ENCODE results near the gene REC114. TPM values are rescaled to one million over a fixed set of nuclear protein-coding genes. Genes with fewer than 3 reads are reported as not detected.

REC114 gene
- total and polyA plus RNA-seq, 10 of the 15 experiments (the other 5 are each of a cell fraction or from before 2014, with no cell fraction given): not detected

GRCh38 chr15:73596174-73596573, 153.2 kb downstream of the REC114 start (continued):
- no peak for TF ChIP-seq CBFB (IDR thresholded peaks at IDR 0.05; ENCODE audit: low read depth)
- TF ChIP-seq SRF (IDR thresholded peaks at IDR 0.05; ENCODE audit: low read depth in 2 of 2, low read length in 2 of 2): no peak
- no peak for TF ChIP-seq ZNF24 (IDR thresholded peaks at IDR 0.05)

- ChIA-PET CTCF (interaction anchor here (1.2 to 6.0 kb wide), 2 partner anchors 36 to 39 kb away, joined by 3 to 30 read pairs; partner anchors contain the start of gene NPTN), SMC1A (ENCODE audit: uncharacterized antibody, unreplicated experiment) (interaction anchor here (0.7 to 6.9 kb wide), 4 partner anchors 11 to 863 kb away, joined by 3 to 40 read pairs (median 8); no protein-coding TSS in a partner anchor), RAD21 (ENCODE audit: unreplicated experiment) (interaction anchor here (1.2 kb wide), 1 partner anchor 39 kb away, joined by 4 read pairs; no protein-coding TSS in a partner anchor), POLR2A (interaction anchor here (0.6 kb wide), 1 partner anchor 17 kb away, joined by 3 read pairs; no protein-coding TSS in a partner anchor)
- no peak overlapping the region for H3K9ac ChIP-seq (ENCODE audit: control insufficient read depth, insufficient read depth, low read length)
- H3K4me3 ChIP-seq: no peak overlapping the region
- FAIRE-seq (no peak), DNase-seq (ENCODE audit: low read depth, low spot score) (no peak), ATAC-seq (no peak)
- BruUV-seq (replicated peaks): no TSS peak
- peaks cover 1 to 9% of the 10 kb centered on the region in 2 experiments for H3K36me3 ChIP-seq (ENCODE audit: control insufficient read depth in 2 of 2, insufficient read depth in 2 of 2, low read length in 1 of 2)
- H4K20me1 ChIP-seq (ENCODE audit: control insufficient read depth, insufficient read depth): no peaks in the 10 kb centered on the region; the same call in 1 of the 2 replicates
- H3K9me3 ChIP-seq (replicated peaks; ENCODE audit: control insufficient read depth, insufficient read depth, low read length): no peaks in the 10 kb centered on the region
- peaks cover 16% of the 10 kb centered on the region for H3K4me1 ChIP-seq (ENCODE audit: control insufficient read depth, insufficient read depth, low read length)
- H3K4me2 ChIP-seq (ENCODE audit: control insufficient read depth, insufficient read depth): no peak overlapping the region
- H3K27ac ChIP-seq (ENCODE audit: control insufficient read depth, insufficient read depth): no peak overlapping the region
- no peak overlapping the region for H2AFZ ChIP-seq (ENCODE audit: control insufficient read depth, low read depth, low read length)
- in situ Hi-C loops (cut with MboI): no loop called here
- intact Hi-C loops (cut with micrococcal nuclease; ENCODE audit: unreplicated experiment): no loop called here
- peaks cover 40% of the 10 kb centered on the region for H3K79me2 ChIP-seq (ENCODE audit: control insufficient read depth, insufficient read depth, low read length)
- no peaks in the 10 kb centered on the region for H3K27me3 ChIP-seq (replicated peaks in 1 of 2; ENCODE audit: control insufficient read depth in 2 of 2, insufficient read depth in 2 of 2, low read length in 1 of 2)
- TF ChIP-seq ZBTB40 (IDR thresholded peaks at IDR 0.05; ENCODE audit: borderline replicate concordance) (no peak), MTA2 (IDR thresholded peaks at IDR 0.05; ENCODE audit: low read depth) (no peak), USF2 (IDR thresholded peaks at IDR 0.05; ENCODE audit: borderline replicate concordance, low read depth, low read length) (no peak), RB1 (IDR thresholded peaks at IDR 0.05; ENCODE audit: borderline replicate concordance) (no peak), SP1 (IDR thresholded peaks at IDR 0.05; ENCODE audit: low read depth, low read length) (no peak), E2F4 (IDR thresholded peaks at IDR 0.05; ENCODE audit: low read depth, low read length) (no peak), EGR1 (IDR thresholded peaks at IDR 0.05; ENCODE audit: borderline replicate concordance in 1 of 2, low read depth in 2 of 2, low read length in 2 of 2) (no peak)
- WGBS (ENCODE audit: insufficient coverage, insufficient replicate concordance, low lambda C conversion rate, missing lambda C conversion rate): 98% methylated on average over 18 of the region's 21 CpGs
Observed at GRCh38 chr15:73597036-73597638, 154.2 kb downstream of the REC114 start.

All from GM12878 (cell line).